Lower lobe of right lung (tissue), 2 donors: ENCODE results near the gene MATR3. TPM values are rescaled to one million over a fixed set of nuclear protein-coding genes. Genes with fewer than 3 reads are reported as not detected.

Experiments
- ATAC-seq, 2 donors: fragments of 200-7000 bp; cut with Tn5 transposase; one replicate each; pipeline ENCODE4 v1.9.1; 2020 to 2022; ENCODE audit warnings: mild to moderate bottlenecking in 2 of 2, moderate library complexity in 2 of 2
- DNase-seq: peaks from one replicate; pipeline ENCODE4 v3.0.0-alpha.2; 2020
- H3K27ac ChIP-seq: fragments of 200-600 bp; one replicate; pipeline ENCODE4 v1.8.0; 2022
- H3K27me3 ChIP-seq: fragments of 200-600 bp; one replicate; pipeline ENCODE4 v1.8.0; 2022; ENCODE audit warnings: low read depth
- H3K36me3 ChIP-seq: fragments of 200-600 bp; one replicate; pipeline ENCODE4 v1.8.0; 2022; ENCODE audit warnings: mild to moderate bottlenecking
- H3K4me1 ChIP-seq: fragments of 200-600 bp; one replicate; pipeline ENCODE4 v1.8.0; 2022
- H3K4me3 ChIP-seq: fragments of 200-600 bp; one replicate; pipeline ENCODE4 v1.8.0; 2022; ENCODE audit warnings: mild to moderate bottlenecking
- H3K9me3 ChIP-seq: fragments of 200-600 bp; one replicate; pipeline ENCODE4 v1.8.0; 2022
- intact Hi-C: fragments of 100-400 bp; cut with DNase I; formaldehyde crosslinking; loops from one replicate; pipeline ENCODE4 v1.11.0; 2022
- total RNA-seq: library from RNA; stranded (reverse); fragmentation: NEBNext Ultra II Directional; extraction: Animal tissue kit (Norgen Biotek cat#: 25700); gene quantifications from one replicate; pipeline ENCODE4 v1.2.1, GENCODE V29; 2021
- TF ChIP-seq, protein P1 (sequence below): fragments of 200-600 bp; IDR thresholded peaks from one replicate; pipeline ENCODE4 v1.8.0; 2022; ENCODE audit warnings: antibody characterized with exemption, mild to moderate bottlenecking
- donor health status: DM: no; HTN: yes; CAD: no; lungs with severe emphysema.

MATR3 gene
- total RNA-seq, 1 donor from 2014 or later = 176 TPM

DNA sequence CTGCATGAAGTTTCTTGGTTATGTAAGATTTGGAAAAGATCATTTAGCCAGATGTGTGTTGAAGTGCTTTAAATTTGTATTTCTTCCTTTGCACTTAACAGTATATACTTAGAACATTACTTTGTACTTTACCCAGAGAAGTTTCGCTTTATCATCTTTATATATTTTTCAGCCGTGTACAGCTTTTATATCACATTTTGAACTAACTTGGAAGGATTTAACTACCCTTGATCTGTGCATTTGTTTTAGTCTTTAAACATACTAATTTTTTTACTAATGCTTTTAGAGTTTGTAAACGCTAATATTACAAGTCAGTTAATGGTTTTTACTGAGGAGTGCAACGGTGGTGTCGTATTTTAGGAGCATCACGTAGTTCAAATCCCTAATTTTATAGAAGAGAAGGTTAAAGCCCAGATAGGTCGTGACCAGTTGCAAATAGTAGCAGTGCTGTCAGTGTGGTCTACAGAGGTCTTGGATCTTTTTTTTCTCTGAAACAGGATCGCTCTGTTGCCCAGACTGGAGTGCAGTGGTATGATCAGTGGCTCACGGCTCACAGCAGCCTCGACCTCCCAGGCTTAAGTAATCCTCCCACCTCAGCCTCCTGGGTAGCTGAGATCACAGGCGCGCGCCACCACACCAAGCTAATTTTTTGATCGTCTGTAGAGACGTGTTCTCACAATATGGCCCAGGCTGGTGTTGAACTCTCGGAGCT is 2.0 kb downstream of the MATR3 start:
- ATAC-seq (no peak), DNase-seq (no peak)
- Histone ChIP-seq H3K9me3 (no peaks in the 10 kb centered on the region), H3K27ac (peak overlapping the region; percentile 100), H3K27me3 (no peaks in the 10 kb centered on the region), H3K4me3 (peak overlapping the region; percentile 90), H3K4me1 (peaks cover 57% of the 10 kb centered on the region), H3K36me3 (no peaks in the 10 kb centered on the region)
- TF ChIP-seq, protein P1, sequence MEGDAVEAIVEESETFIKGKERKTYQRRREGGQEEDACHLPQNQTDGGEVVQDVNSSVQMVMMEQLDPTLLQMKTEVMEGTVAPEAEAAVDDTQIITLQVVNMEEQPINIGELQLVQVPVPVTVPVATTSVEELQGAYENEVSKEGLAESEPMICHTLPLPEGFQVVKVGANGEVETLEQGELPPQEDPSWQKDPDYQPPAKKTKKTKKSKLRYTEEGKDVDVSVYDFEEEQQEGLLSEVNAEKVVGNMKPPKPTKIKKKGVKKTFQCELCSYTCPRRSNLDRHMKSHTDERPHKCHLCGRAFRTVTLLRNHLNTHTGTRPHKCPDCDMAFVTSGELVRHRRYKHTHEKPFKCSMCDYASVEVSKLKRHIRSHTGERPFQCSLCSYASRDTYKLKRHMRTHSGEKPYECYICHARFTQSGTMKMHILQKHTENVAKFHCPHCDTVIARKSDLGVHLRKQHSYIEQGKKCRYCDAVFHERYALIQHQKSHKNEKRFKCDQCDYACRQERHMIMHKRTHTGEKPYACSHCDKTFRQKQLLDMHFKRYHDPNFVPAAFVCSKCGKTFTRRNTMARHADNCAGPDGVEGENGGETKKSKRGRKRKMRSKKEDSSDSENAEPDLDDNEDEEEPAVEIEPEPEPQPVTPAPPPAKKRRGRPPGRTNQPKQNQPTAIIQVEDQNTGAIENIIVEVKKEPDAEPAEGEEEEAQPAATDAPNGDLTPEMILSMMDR = no peak
- intact Hi-C loops = no loop called here

GRCh38 chr5:139296198-139296597 is 2.7 kb downstream of the MATR3 start:
- peak overlapping the region; percentile 29 for H3K27ac ChIP-seq
- H3K9me3 ChIP-seq = no peaks in the 10 kb centered on the region
- no peak for ATAC-seq
- DNase-seq = no peak
- no peaks in the 10 kb centered on the region for H3K36me3 ChIP-seq
- intact Hi-C loops = no loop called here
- TF ChIP-seq, protein P1 = no peak
- H3K27me3 ChIP-seq = no peaks in the 10 kb centered on the region
- peaks cover 64% of the 10 kb centered on the region for H3K4me1 ChIP-seq
- peak overlapping the region; percentile 90 for H3K4me3 ChIP-seq

DNA sequence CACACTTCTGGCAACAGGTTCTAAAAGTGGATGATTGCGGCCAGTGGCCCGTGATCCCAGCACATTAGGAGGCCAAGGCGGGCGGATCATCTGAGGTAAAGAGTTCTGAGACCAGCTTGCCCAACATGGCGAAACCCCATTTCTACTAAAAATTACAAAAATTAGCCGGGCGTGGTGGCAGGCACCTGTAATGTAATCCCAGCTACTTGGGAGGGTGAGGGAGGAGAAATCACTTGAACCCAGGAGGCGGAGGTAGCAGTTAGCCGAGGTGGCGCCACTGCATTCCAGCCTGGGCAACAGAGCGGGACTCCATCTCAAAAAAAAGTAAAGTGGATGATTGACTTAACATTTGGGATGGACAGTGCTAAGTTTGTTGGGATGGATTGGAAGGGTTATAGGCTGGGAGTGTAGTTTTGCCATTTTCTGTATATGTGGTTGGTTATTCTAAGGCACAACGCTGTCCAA is 3.4 kb downstream of the MATR3 start:
- no peak for DNase-seq
- H3K9me3 ChIP-seq = no peaks in the 10 kb centered on the region
- H3K4me3 ChIP-seq = no peak overlapping the region
- H3K4me1 ChIP-seq = peaks cover 71% of the 10 kb centered on the region
- H3K27ac ChIP-seq = no peak overlapping the region
- intact Hi-C loops = no loop called here
- TF ChIP-seq, protein P1 = no peak
- ATAC-seq = no peak
- H3K27me3 ChIP-seq = no peaks in the 10 kb centered on the region
- no peaks in the 10 kb centered on the region for H3K36me3 ChIP-seq

GRCh38 chr5:139297439-139298133 is 4.0 kb downstream of the MATR3 start:
- TF ChIP-seq, protein P1 = no peak
- Histone ChIP-seq H3K9me3 (no peaks in the 10 kb centered on the region), H3K27ac (no peak overlapping the region), H3K27me3 (no peaks in the 10 kb centered on the region), H3K36me3 (no peaks in the 10 kb centered on the region), H3K4me3 (no peak overlapping the region), H3K4me1 (peaks cover 78% of the 10 kb centered on the region)
- intact Hi-C loops = no loop called here
- ATAC-seq (no peak), DNase-seq (no peak)

GRCh38 chr5:139298242-139298641 is 4.7 kb downstream of the MATR3 start:
- H3K36me3 ChIP-seq = no peaks in the 10 kb centered on the region
- H3K4me1 ChIP-seq = peaks cover 84% of the 10 kb centered on the region
- intact Hi-C loops = no loop called here
- no peak overlapping the region for H3K4me3 ChIP-seq
- TF ChIP-seq, protein P1 = no peak
- H3K9me3 ChIP-seq = no peaks in the 10 kb centered on the region
- H3K27me3 ChIP-seq = no peaks in the 10 kb centered on the region
- ATAC-seq (no peak), DNase-seq (no peak)
- H3K27ac ChIP-seq = no peak overlapping the region
